HepG2 (cell line): ENCODE results near the gene UGT1A3. TPM values are rescaled to one million over a fixed set of nuclear protein-coding genes. Genes with fewer than 3 reads are reported as not detected.

Source experiments
- ATF2 ChIP-seq: sonication (generic); formaldehyde crosslinking; IDR thresholded peaks from 2 replicates; pipeline ENCODE4 v1.4.0; 2020; ENCODE audit warnings: missing genetic modification reagents
- HIVEP1 ChIP-seq: sonication (generic); formaldehyde crosslinking; IDR thresholded peaks from 2 replicates; pipeline ENCODE4 v1.4.0; 2020; ENCODE audit warnings: mild to moderate bottlenecking, missing genetic modification reagents
- HNF1A ChIP-seq, 2 experiments: sonication (generic) in 1 of 2; formaldehyde crosslinking in 1 of 2; IDR thresholded peaks; 2 replicates each; pipeline versions ENCODE4 v1.4.0 to v1.6.1; 2016 to 2020; ENCODE audit warnings: borderline replicate concordance in 1 of 2, low read depth in 1 of 2, mild to moderate bottlenecking in 1 of 2, missing genetic modification reagents in 1 of 2
- MIER3 ChIP-seq: IDR thresholded peaks from 2 replicates; pipeline ENCODE4 v1.6.1; 2016; ENCODE audit warnings: missing compliant biosample characterization, borderline replicate concordance
- SETDB1 ChIP-seq: sonication (generic); formaldehyde crosslinking; IDR thresholded peaks from 2 replicates; pipeline ENCODE4 v1.5.1; 2020; ENCODE audit warnings: missing genetic modification reagents, mild to moderate bottlenecking, borderline replicate concordance
- ZNF124 ChIP-seq: sonication (generic); formaldehyde crosslinking; IDR thresholded peaks from 2 replicates; pipeline ENCODE4 v1.4.0; 2020; ENCODE audit warnings: missing genetic modification reagents
- ZNF484 ChIP-seq: sonication (generic); formaldehyde crosslinking; IDR thresholded peaks from 2 replicates; pipeline ENCODE4 v1.5.1; 2020; ENCODE audit warnings: mild to moderate bottlenecking, low read depth, missing genetic modification reagents, borderline replicate concordance
- ZNF737 ChIP-seq: sonication (generic); formaldehyde crosslinking; IDR thresholded peaks from 2 replicates; pipeline ENCODE4 v1.5.0; 2020; ENCODE audit warnings: missing genetic modification reagents, mild to moderate bottlenecking, borderline replicate concordance
- ZNF773 ChIP-seq: sonication (generic); formaldehyde crosslinking; IDR thresholded peaks from 2 replicates; pipeline ENCODE4 v1.4.0; 2020; ENCODE audit warnings: missing genetic modification reagents, borderline replicate concordance
- polyA plus RNA-seq, 8 experiments: library from polyadenylated mRNA; depleted of rRNA in 3 of 8; stranded (reverse) in 7 of 8; unstranded in 1 of 8; fragments of >200 nt; fragmentation: Illumina TruSeq in 4 of 8; extraction: Trizol in 4 of 8; gene quantifications; 2 replicates each; pipeline versions ENCODE4 v1.2.1 to v1.2.3, GENCODE V29; 2011 to 2016; ENCODE audit warnings: low read depth in 4 of 8, missing spikeins in 1 of 8, mixed read lengths in 1 of 8; ENCODE audit not compliant: insufficient read depth in 1 of 8
- total RNA-seq, 5 experiments: library from RNA; depleted of rRNA; stranded (reverse); fragments of >200 nt; fragmentation: Illumina TruSeq; extraction: Trizol; gene quantifications; 2 replicates each; pipeline ENCODE4 v1.2.3, GENCODE V29; 2016; ENCODE audit warnings: low read depth in 1 of 5
- TF ChIP-seq, protein P1 (sequence below): sonication (generic); formaldehyde crosslinking; IDR thresholded peaks from 2 replicates; pipeline ENCODE4 v1.4.0; 2020; ENCODE audit warnings: missing genetic modification reagents
- TF ChIP-seq, protein P2 (sequence below): sonication (generic); formaldehyde crosslinking; IDR thresholded peaks from 2 replicates; pipeline ENCODE4 v1.4.0; 2020; ENCODE audit warnings: missing genetic modification reagents
- TF ChIP-seq, protein P3 (sequence below): fragments of 450-650 bp; IDR thresholded peaks from 2 replicates; pipeline ENCODE4 v1.6.1; 2017; ENCODE audit warnings: mild to moderate bottlenecking
- TF ChIP-seq, protein P4 (sequence below): sonication (generic); formaldehyde crosslinking; IDR thresholded peaks from 2 replicates; pipeline ENCODE4 v1.5.0; 2020; ENCODE audit warnings: mild to moderate bottlenecking, missing genetic modification reagents, moderate library complexity

UGT1A3 gene
- total and polyA plus RNA-seq, 2 of the 13 experiments (the other 11 are each of a cell fraction or from before 2014, with no cell fraction given), result not detected

- TF ChIP-seq, protein P1, sequence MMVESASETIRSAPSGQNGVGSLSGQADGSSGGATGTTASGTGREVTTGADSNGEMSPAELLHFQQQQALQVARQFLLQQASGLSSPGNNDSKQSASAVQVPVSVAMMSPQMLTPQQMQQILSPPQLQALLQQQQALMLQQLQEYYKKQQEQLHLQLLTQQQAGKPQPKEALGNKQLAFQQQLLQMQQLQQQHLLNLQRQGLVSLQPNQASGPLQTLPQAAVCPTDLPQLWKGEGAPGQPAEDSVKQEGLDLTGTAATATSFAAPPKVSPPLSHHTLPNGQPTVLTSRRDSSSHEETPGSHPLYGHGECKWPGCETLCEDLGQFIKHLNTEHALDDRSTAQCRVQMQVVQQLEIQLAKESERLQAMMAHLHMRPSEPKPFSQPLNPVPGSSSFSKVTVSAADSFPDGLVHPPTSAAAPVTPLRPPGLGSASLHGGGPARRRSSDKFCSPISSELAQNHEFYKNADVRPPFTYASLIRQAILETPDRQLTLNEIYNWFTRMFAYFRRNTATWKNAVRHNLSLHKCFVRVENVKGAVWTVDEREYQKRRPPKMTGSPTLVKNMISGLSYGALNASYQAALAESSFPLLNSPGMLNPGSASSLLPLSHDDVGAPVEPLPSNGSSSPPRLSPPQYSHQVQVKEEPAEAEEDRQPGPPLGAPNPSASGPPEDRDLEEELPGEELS (CRISPR knock-in tag), result no peak
- no peak for TF ChIP-seq SETDB1 (CRISPR knock-in tag)
- no peak for TF ChIP-seq ZNF484
- TF ChIP-seq, protein P2, sequence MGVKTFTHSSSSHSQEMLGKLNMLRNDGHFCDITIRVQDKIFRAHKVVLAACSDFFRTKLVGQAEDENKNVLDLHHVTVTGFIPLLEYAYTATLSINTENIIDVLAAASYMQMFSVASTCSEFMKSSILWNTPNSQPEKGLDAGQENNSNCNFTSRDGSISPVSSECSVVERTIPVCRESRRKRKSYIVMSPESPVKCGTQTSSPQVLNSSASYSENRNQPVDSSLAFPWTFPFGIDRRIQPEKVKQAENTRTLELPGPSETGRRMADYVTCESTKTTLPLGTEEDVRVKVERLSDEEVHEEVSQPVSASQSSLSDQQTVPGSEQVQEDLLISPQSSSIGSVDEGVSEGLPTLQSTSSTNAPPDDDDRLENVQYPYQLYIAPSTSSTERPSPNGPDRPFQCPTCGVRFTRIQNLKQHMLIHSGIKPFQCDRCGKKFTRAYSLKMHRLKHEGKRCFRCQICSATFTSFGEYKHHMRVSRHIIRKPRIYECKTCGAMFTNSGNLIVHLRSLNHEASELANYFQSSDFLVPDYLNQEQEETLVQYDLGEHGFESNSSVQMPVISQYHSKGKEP (CRISPR knock-in tag), result no peak
- TF ChIP-seq HNF1A (IDR thresholded peaks at IDR 0.05; ENCODE audit: low read depth), result no peak
- TF ChIP-seq HNF1A (CRISPR knock-in tag; IDR thresholded peaks at IDR 0.05; ENCODE audit: borderline replicate concordance), result no peak; the same call in 1 of the 2 replicates
- TF ChIP-seq, protein P3, sequence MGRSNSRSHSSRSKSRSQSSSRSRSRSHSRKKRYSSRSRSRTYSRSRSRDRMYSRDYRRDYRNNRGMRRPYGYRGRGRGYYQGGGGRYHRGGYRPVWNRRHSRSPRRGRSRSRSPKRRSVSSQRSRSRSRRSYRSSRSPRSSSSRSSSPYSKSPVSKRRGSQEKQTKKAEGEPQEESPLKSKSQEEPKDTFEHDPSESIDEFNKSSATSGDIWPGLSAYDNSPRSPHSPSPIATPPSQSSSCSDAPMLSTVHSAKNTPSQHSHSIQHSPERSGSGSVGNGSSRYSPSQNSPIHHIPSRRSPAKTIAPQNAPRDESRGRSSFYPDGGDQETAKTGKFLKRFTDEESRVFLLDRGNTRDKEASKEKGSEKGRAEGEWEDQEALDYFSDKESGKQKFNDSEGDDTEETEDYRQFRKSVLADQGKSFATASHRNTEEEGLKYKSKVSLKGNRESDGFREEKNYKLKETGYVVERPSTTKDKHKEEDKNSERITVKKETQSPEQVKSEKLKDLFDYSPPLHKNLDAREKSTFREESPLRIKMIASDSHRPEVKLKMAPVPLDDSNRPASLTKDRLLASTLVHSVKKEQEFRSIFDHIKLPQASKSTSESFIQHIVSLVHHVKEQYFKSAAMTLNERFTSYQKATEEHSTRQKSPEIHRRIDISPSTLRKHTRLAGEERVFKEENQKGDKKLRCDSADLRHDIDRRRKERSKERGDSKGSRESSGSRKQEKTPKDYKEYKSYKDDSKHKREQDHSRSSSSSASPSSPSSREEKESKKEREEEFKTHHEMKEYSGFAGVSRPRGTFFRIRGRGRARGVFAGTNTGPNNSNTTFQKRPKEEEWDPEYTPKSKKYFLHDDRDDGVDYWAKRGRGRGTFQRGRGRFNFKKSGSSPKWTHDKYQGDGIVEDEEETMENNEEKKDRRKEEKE, result no peak
- TF ChIP-seq, protein P4, sequence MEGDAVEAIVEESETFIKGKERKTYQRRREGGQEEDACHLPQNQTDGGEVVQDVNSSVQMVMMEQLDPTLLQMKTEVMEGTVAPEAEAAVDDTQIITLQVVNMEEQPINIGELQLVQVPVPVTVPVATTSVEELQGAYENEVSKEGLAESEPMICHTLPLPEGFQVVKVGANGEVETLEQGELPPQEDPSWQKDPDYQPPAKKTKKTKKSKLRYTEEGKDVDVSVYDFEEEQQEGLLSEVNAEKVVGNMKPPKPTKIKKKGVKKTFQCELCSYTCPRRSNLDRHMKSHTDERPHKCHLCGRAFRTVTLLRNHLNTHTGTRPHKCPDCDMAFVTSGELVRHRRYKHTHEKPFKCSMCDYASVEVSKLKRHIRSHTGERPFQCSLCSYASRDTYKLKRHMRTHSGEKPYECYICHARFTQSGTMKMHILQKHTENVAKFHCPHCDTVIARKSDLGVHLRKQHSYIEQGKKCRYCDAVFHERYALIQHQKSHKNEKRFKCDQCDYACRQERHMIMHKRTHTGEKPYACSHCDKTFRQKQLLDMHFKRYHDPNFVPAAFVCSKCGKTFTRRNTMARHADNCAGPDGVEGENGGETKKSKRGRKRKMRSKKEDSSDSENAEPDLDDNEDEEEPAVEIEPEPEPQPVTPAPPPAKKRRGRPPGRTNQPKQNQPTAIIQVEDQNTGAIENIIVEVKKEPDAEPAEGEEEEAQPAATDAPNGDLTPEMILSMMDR (CRISPR knock-in tag), result peak; percentile 39
- TF ChIP-seq ATF2, result no peak
- no peak for TF ChIP-seq ZNF737 (CRISPR knock-in tag)
- peak; percentile 60; the same call in 1 of the 2 replicates for TF ChIP-seq HIVEP1
- no peak for TF ChIP-seq ZNF124
- no peak for TF ChIP-seq MIER3 (CRISPR knock-in tag)
- TF ChIP-seq ZNF773, result no peak
These were observed 89.3 kb downstream of the UGT1A3 start (continued) for GRCh38 chr2:233817995-233818638.
